Endodermal cell (in vitro differentiated cells): ENCODE measurements around the gene ZNF214. TPM values are rescaled to one million over a fixed set of nuclear protein-coding genes. Genes with fewer than 3 reads are reported as not detected.

Source experiments
- DNase-seq: peaks from one replicate; pipeline ENCODE4 v3.0.0-alpha.2; 2017
- H3K27ac ChIP-seq: 2 replicates; pipeline ENCODE4 v1.5.1; 2013; ENCODE audit warnings: mild to moderate bottlenecking, low read depth, low read length, moderate library complexity
- H3K27me3 ChIP-seq: 2 replicates; pipeline ENCODE4 v1.6.1; 2013; ENCODE audit warnings: mild to moderate bottlenecking, low read length, moderate library complexity; ENCODE audit not compliant: insufficient read depth, control insufficient read depth, poor library complexity, severe bottlenecking
- H3K36me3 ChIP-seq: 2 replicates; pipeline ENCODE4 v1.7.0; 2013; ENCODE audit warnings: mild to moderate bottlenecking, low read length, moderate library complexity; ENCODE audit not compliant: control insufficient read depth, insufficient read depth
- H3K4me1 ChIP-seq: one replicate; pipeline ENCODE4 v1.7.0; 2013; ENCODE audit warnings: low read length; ENCODE audit not compliant: control insufficient read depth, insufficient read depth
- H3K4me3 ChIP-seq: 2 replicates; pipeline ENCODE4 v1.5.1; 2013; ENCODE audit warnings: mild to moderate bottlenecking, low read length, moderate library complexity
- H3K9ac ChIP-seq: 2 replicates; pipeline ENCODE4 v1.6.1; 2013; ENCODE audit warnings: mild to moderate bottlenecking, low read length, moderate library complexity; ENCODE audit not compliant: poor library complexity, severe bottlenecking; ENCODE audit errors: extremely low read depth
- H3K9me3 ChIP-seq: 2 replicates; pipeline ENCODE4 v1.6.1; 2013; ENCODE audit warnings: mild to moderate bottlenecking, low read length, moderate library complexity; ENCODE audit not compliant: control insufficient read depth
- H3K27ac Mint-ChIP-seq: 2 replicates; pipeline ENCODE4 v1.8.0; 2020; ENCODE audit warnings: mixed read lengths
- H3K27me3 Mint-ChIP-seq: 2 replicates; pipeline ENCODE4 v1.8.0; 2021; ENCODE audit warnings: mild to moderate bottlenecking, mixed read lengths; ENCODE audit not compliant: insufficient read depth
- H3K36me3 Mint-ChIP-seq: 2 replicates; pipeline ENCODE4 v1.8.0; 2020; ENCODE audit warnings: low read depth, mixed read lengths
- H3K4me1 Mint-ChIP-seq: 2 replicates; pipeline ENCODE4 v1.8.0; 2020; ENCODE audit warnings: mixed read lengths
- H3K4me3 Mint-ChIP-seq: 2 replicates; pipeline ENCODE4 v1.8.0; 2020; ENCODE audit warnings: mild to moderate bottlenecking, moderate library complexity, mixed read lengths
- H3K9me3 Mint-ChIP-seq: 2 replicates; pipeline ENCODE4 v1.8.0; 2020; ENCODE audit warnings: mild to moderate bottlenecking, mixed read lengths
- CTCF ChIP-seq: fragments of 200-600 bp; sonication (generic); conservative IDR thresholded peaks from 2 replicates; pipeline ENCODE4 v1.5.0; 2021; ENCODE audit warnings: antibody characterized with exemption, mild to moderate bottlenecking
- WGBS, 2 experiments: methylation state at CpG; one replicate each; pipeline versions ENCODE4 v1.1.5 to v1.1.7; 2013; ENCODE audit warnings: missing lambda C conversion rate in 2 of 2, mixed read lengths in 1 of 2; ENCODE audit not compliant: insufficient coverage in 1 of 2, insufficient read length in 1 of 2; 5-methylcytosine and 5-hydroxymethylcytosine counted together
- total RNA-seq, 2 donors: library from RNA; stranded (reverse); fragmentation: NEBNext Ultra II Directional in 1 of 2; extraction: Animal tissue kit (Norgen Biotek cat#: 25700) in 1 of 2; gene quantifications; 2 replicates in 1 of 2; 3 replicates in 1 of 2; pipeline ENCODE4 v1.2.1, GENCODE V29; 2021

Gene ZNF214
- total RNA-seq, 2 donors from 2014 or later: 8.0 to 10.8 TPM

- no peaks in the 10 kb centered on the region for H3K36me3 ChIP-seq
- 90 to 100% methylated on average over 2 to 5 of the region's 5 CpGs for WGBS, 2 experiments
- Mint-ChIP-seq H3K36me3 (peaks cover 4% of the 10 kb centered on the region), H3K4me1 (peaks cover 3% of the 10 kb centered on the region), H3K9me3 (no peaks in the 10 kb centered on the region), H3K27ac (no peak overlapping the region), H3K27me3 (peaks cover 17% of the 10 kb centered on the region), H3K4me3 (peak overlapping the region; percentile 96)
- H3K27me3 ChIP-seq: peaks cover 19% of the 10 kb centered on the region
- H3K9ac ChIP-seq: no peak overlapping the region
- H3K9me3 ChIP-seq: no peaks in the 10 kb centered on the region
- no peak for TF ChIP-seq CTCF
- no peaks in the 10 kb centered on the region for H3K4me1 ChIP-seq
- DNase-seq: no peak
- H3K4me3 ChIP-seq: no peak overlapping the region
- no peak overlapping the region for H3K27ac ChIP-seq
These were observed 1.2 kb upstream of the ZNF214 start for GRCh38 chr11:7021318-7021717.

GRCh38 chr11:7019500-7020182 lies 505 bp downstream of the ZNF214 start:
- Mint-ChIP-seq H3K27ac (peak overlapping the region; percentile 98), H3K4me1 (peaks cover 3% of the 10 kb centered on the region), H3K27me3 (peaks cover 8% of the 10 kb centered on the region), H3K36me3 (peaks cover 4% of the 10 kb centered on the region), H3K9me3 (no peaks in the 10 kb centered on the region), H3K4me3 (peak overlapping the region; percentile 96)
- Histone ChIP-seq H3K9me3 (no peaks in the 10 kb centered on the region), H3K27ac (peak overlapping the region; percentile 73), H3K9ac (peak overlapping the region; percentile 85), H3K36me3 (no peaks in the 10 kb centered on the region), H3K4me3 (peak overlapping the region; percentile 98), H3K4me1 (no peaks in the 10 kb centered on the region), H3K27me3 (peaks cover 10% of the 10 kb centered on the region)
- no peak for DNase-seq
- 8 to 28% methylated on average over 17 to 26 of the region's 26 CpGs for WGBS, 2 experiments
- no peak for TF ChIP-seq CTCF

- Histone ChIP-seq H3K9me3 (no peaks in the 10 kb centered on the region), H3K4me3 (no peak overlapping the region), H3K27ac (no peak overlapping the region), H3K9ac (no peak overlapping the region), H3K27me3 (no peaks in the 10 kb centered on the region), H3K36me3 (no peaks in the 10 kb centered on the region), H3K4me1 (no peaks in the 10 kb centered on the region)
- Mint-ChIP-seq H3K36me3 (peaks cover 4% of the 10 kb centered on the region), H3K4me1 (peaks cover 3% of the 10 kb centered on the region), H3K27ac (no peak overlapping the region), H3K4me3 (no peak overlapping the region), H3K27me3 (no peaks in the 10 kb centered on the region), H3K9me3 (no peaks in the 10 kb centered on the region)
- no peak for TF ChIP-seq CTCF
- WGBS, 2 experiments: no CpG with 5 or more reads among the region's 1 CpG
- no peak for DNase-seq
These were observed 4.1 kb downstream of the ZNF214 start for GRCh38 chr11:7016011-7016410.
